ENCODE results near the gene CDK14.

CDK14 gene

DNA sequence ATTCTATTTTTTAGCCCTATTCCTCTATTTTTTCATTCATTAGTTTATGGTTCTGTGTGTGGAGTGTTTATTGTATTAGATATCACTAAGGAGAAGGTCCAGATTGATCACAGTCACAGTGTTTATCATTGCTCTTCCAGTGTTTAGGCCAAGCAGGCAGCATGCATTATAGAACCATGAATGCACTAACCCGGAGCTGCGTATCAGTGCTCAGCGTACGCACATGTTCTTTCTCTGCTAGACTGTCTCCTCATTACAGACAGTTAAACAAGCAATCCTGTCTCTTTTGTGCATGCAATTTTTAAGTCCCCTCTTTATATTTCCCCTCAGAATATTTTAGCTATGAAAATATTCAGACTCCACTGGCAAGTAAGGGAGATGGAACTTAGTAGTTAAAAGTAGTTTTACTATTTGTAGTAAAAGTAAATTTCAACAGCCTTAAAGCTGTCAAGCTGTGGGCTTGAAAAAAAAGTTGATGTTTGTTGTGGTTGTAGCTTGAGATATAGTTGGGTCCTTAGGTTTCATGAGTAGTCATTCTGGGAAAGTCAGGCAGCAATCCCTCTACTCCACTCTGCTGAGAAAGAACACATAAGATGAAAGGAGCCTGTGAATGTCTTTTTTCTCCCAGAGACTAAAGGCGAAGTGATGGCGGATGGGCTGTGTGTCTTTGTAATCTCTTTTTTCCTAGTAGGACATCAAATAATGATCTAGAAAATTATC is 260.4 kb downstream of the CDK14 start:
- no peak for FAIRE-seq

DNA sequence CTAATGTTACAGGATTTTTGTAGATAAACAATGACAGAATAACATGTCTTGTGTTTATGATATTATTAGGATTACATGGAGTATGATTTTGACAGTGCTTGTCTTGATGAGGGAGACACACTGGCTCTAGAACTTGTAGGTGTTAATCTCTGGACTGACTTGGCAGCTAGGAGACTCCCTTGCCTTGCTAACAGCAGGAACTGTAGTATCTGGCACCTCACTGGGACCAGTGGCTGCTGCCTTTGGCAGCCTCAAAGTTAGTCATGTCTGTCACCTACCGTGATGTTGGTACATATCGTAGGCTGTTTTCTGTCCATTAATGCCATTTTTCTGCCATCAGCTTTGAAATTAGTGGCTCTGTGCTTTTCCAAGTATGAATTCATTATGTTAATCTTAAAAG is 261.5 kb downstream of the CDK14 start:
- FAIRE-seq = no peak

DNA sequence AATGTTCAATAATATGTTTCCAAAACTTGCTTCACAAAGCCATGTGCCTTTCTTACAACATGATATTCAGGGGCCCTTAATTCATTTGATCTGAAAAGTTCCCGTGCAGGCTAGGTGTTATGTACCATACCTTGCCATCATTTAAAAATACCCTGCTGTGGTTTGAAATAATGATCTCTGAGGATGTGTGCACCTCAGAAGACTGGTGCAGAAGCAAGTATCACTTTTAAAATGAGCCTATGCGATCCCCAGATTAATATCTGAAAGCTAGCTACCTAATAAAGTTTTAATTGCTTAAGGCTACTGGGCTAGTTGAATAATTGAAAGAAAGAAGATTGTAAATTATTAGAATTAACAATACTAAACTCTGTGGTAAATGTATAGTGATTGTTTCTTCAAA is 262.4 kb downstream of the CDK14 start:
- FAIRE-seq = no peak

DNA sequence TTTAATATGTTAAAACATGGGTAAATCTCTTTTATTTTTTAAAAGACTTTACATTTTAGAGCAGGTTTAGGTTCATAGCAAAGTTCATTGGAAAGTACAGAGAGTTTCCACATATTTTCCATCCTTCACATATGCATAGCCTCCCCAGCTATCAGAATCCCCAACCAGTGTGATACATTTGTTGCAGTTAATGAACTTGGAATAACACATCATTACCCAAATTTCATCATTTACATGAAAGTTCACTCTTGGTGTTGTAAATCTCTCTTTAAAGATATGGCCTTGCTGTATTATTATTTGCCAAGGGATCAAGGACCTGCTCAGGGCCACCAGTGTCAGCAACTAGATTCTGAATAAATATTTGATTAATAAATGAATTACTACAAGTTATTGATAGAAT is 263.4 kb downstream of the CDK14 start:
- no peak for FAIRE-seq

DNA sequence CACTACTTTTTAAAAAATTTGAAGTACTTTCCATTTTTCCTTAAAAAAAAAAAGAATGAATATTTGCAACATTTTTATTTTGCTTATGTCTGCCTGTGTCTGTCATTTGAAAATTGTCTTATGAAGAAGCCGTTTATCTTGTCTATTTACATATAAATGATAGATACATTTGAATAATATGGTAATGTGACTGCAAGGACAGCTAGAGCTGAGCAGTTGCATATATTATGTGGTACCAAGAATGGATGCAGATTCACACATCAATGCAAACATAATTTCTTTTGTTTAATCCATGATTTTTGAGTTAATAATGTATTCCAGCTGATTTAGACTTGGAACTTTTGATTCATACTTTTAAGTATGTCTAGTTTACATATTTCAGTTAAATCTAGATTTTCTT is 268.0 kb downstream of the CDK14 start:
- FAIRE-seq = no peak

DNA sequence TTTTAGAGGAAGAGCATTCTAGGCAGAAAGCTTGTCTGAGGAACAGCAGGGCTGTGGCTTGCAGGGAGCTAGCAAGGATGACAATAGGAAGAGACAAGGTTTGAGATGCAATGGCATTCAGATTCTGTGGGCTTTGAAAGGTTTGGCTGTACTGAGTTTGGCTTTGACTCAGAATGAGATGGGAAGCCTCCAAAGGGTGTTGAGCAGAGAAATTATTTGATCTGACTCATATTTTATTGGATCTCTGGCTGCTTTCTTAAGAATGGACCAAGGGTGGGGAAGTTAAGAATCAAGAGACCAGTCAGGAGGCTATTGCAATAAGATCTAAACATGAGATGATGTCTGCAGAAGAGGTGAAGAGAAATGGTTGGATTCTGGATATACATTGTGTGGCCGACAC is 273.2 kb downstream of the CDK14 start:
- no peak for FAIRE-seq

DNA sequence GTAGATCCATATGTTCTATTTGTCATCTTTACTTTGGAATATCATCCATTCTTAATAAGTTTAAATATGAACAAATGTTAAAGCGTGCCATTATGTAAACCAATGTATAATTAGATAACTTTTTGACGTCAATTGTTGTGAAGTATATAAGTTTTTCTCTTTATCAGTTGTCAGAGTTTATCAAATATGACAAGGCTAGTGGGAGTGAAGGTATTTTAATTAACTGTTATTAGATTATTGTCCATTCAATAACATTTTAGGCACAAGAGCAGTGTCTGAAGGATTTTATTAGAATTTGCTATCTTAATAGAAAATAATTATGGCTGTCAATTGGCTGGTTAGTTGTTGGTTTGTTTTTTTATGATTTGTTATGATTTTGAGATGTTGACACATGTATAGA is 280.6 kb downstream of the CDK14 start:
- FAIRE-seq = no peak

DNA sequence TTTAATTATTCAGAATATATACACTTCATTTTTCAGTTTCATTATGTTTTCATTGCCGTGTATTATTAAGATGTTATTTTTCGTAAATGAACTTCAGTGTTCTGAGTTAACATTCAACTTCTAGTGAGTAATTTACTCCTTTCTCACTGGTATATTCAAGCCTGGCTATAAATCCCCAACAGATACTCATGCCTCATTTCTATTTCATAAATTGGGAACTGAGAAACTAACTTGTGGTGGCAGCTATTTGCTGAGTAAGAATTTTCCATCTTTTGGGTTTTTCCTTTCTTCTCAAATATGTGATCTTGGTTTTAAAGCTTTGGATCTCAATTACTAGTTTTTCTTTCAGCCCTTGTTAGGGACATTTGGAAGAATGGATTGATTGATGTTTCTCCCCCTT is 281.1 kb downstream of the CDK14 start:
- no peak for FAIRE-seq

DNA sequence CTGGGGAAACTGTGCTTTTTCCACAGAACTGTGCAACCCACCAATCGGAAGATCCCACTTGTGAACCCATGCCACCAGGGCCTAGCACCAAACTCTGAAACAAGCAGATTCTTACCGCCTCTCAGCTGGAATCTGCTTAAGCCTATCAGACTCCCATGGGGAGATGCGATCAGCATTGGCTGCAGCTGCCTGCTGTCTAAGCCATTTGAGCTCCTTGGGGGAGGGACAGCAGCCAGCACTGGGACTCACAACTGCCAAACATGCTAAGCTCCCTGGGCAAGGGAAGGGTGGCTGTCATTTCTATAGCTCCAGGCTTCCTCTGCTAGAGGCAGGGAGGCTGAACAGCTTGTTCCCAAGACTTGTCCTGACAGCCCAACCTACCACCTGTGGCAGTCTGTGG is 283.8 kb downstream of the CDK14 start:
- FAIRE-seq = no peak

DNA sequence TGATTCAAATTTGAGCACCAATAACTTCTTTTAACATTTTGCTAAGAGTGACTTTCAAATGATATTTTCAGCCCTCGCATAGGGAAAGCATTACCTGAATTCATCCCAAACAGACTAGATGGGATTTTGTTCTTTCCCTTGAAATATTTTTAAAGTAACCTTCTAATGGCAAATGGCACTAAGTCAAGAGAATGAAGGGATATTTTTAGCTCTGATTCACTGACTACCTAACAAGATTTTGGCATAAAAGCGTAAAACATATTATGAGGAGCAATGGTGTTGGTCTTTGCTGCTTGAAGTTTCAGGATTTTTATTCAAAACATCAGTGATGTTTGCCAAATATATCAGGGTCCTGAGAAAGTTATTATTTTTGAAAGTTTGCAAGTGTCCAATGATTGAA is 290.3 kb downstream of the CDK14 start:
- no peak for FAIRE-seq

DNA sequence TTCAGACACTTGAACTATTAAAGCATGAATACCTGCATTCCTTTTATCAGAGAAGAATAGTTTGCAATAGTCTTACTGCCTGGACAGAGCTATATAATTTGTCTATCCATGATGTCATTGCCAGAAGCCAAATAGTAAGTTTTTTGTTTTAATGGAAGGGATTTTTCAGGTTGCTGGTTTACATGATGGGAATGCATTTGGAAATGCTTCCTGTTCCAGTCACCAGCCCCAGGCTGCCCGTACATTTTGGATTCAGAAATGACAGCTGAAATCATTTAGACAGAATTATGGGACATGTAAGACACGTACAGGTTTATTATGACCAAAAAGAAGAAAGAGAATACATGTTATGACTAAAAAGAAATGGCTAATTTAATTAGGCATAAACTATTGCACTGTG is 293.1 kb downstream of the CDK14 start:
- no peak for FAIRE-seq

DNA sequence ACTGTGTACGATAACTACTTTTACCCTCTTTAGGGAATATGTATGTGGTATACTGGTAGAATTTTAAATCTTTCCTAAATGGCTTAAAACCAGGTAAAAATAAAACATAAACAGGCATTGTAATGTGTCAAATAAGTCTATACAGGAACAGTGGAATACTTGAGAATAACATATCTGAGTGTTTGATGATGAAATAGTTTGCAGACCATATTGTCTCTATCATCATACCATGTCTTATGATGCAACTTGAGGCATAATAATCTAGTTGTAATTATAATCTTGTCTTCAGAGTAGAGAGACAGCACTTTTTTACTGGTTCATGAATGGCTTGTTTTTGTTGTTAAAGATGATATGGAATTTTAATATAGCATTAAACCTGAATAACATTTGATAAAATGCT is 293.5 kb downstream of the CDK14 start:
- no peak for FAIRE-seq

DNA sequence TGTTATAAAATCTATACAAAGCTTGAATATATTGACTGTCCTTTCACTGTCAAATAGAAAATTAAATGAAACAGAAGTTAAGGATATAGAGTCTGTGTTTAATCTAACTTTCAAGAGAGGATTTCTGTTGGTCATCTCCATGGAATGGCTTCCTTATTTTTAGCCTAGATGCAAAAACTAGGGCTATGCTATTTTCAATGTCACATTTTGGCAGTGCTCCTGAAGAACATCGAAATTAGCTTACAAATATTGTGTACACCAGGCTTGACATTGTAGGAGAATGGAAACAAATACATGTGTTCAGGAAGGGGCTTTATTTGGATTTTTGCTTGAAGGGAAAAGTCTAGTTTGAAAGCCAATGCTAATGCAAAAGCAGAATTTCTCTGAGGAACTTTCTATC is 295.4 kb downstream of the CDK14 start:
- no peak for FAIRE-seq

DNA sequence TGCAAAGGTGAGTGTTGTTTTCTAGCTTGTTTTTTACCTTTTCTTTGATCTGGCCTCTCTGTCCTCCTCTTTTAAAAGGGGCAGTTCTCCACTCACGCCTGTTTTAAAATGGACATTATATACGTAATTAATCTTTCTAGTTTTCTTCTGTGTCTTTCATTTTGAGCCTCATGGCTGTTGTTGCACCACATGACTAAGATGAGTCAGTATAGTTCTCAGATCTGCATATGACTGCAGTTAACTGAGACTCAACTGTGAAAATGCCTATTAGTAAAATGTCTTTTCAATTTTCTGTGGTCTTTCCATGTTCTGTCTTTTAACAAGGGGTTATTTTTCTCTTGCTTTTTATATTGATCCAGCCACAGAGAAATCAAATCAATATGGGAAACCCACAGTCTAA is 296.1 kb downstream of the CDK14 start:
- no peak for FAIRE-seq

DNA sequence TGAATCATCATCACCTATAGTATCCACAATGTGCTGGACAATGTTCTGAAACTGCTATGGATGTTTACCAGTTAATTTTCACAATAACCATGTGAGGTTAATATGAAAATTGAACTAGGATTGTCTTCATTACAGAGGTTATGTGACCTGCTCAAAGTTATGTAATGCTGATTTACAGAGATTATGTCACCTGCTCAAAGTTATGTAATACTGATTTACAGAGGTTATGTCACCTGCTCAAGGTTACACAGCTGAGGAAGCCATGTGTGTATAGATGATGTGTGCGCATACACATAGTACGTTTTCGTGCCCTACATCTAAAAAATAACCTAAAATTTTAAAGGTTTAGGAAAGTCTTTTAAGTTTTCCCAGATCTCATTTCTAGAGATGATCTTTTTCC is 298.0 kb downstream of the CDK14 start:
- no peak for FAIRE-seq

DNA sequence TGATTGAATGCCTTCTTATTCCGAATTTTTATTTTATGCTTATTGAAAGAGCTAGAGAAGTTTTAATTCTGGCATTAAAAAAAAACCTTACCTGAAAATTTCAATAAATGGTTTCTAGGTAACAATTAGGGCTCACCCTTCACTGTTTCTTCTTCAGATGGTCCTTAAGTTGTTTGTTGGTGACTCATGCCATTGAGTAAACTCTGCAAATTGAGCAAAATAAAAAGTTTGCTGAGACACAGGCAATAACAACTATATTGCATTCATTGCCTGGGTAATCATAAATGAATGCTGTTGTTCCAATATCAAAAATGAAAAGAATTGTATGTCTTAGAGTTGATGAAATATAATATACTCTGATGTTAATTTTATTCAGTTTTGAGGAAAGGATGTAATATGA is 300.3 kb downstream of the CDK14 start:
- no peak for FAIRE-seq

DNA sequence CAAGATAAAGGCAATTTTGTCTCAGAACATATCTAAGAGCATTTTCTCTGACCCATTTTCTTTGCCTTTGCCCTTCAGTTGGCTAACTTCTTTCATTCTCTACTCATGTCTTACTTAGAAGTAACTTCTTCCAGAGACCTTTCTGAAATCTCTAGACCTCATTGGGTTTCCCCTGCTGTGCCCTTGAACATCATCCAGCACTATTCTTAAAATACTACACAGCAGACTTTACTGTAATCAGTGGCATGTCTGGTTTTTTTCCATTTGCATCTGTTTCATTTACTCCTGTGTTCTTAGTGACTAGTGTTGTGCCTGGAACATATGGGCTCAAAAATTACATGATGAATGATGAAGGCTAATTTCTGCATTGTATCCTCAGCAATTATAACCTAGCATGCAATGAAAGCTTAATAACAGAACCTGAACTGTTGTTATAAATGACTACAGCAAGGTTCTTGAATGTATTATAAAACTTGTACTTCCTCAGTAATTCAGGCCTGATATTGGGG is 301.9 kb downstream of the CDK14 start:
- no peak for FAIRE-seq

DNA sequence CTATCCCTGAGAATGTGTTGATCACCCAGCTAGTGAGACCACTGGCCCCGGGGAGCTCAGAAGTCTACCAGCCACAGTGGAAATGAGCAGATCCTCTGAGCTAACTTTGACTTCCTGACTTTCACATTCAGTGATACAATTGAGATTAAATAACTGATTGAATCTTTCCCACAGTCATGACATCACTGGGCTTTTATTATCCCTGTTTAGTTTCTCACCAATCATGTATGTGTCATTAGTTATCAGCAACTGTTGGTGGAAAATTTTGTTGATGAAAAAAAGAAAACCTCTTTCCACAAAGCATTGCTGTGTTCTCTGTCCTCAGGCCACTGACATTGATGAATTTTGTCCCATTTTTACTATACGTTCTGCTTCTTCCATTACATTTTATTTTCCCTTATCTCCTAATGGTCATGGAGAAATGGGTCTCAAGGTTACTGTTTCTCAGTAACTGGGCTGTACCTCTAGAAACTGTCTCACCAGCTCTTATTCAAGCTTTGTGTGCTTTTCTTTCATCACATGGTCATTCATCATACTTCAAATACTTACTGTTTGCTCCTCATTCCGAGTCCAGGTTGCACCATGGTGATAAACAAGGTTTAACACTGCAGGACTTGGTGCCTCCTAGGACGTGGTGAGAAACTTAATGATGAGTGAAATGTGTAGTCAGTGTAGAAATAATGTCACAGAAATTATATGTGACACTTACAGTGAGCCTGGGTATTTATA is 304.7 kb downstream of the CDK14 start:
- no peak for FAIRE-seq

DNA sequence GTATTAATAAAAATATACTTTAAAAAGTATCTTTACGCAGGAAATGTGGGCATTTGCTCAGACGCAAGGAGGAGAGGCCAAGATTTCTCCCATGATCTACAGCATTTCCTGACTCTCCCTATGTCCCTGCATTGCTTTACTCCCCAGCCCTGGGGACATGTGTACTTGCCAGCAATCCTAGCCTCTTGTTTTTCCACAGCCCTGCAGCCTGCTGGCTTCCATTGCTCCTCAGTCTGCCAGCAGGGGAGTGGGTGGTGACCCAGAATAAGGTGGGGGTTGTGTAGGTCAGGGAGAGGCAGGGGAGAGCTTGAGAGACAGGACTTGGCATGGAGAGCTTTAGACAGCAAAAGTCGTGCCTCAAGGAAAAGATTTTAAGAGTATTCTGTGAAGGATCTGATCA is 307.7 kb downstream of the CDK14 start:
- no peak for FAIRE-seq

DNA sequence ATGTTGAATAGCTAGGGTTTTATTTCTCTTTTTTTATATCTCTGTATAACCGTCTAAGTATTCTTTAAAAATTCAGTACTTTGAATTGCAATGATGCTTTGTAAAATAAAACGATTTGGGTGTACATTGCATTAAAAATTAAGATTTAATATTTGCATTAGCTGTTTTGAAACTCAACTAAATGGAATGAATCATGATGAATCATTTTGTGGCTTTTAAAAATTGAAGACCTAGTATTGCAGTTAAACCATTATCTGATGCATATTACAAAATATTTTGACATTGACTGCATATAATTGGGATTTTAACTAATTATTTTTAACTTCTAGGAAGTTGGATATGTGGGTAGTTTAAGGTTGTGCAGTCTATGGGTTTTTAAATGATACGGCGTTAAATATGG is 314.0 kb downstream of the CDK14 start:
- FAIRE-seq = no peak

DNA sequence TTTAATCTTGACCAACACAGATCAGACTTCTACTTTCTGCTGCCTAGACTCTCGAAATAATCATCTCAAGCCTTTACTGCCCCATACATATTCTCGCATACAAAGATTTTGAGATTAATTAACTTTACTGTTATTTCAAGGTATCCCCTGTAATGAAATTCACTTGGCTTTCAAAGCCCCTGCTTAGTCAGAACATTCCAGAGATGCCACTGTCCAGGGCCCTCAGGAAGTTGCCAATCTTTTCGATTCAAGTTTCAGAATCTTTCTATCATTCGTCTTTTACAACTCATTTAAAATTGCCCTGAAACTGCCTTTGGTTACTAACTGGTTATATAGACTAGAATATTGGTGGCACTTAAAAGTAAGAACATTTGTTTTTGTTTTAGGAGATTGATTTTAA is 320.2 kb downstream of the CDK14 start:
- FAIRE-seq = no peak

DNA sequence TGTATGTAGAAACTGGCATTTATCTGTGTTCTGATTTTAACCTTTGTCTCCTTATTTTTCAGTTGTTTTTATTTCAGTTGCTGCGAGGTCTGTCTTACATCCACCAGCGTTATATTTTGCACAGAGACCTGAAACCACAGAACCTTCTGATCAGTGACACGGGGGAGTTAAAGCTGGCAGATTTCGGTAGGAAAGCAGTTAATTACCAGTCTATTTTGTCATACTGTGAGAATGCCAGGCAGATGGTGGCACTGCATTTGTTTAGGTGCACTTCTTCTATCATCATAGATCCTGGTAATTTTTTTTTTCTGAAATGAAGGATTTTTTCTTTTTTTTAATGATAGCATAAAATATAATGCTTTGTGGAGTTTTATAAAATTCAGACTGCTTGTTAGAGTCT is 321.4 kb downstream of the CDK14 start:
- peak; percentile 47 for FAIRE-seq

DNA sequence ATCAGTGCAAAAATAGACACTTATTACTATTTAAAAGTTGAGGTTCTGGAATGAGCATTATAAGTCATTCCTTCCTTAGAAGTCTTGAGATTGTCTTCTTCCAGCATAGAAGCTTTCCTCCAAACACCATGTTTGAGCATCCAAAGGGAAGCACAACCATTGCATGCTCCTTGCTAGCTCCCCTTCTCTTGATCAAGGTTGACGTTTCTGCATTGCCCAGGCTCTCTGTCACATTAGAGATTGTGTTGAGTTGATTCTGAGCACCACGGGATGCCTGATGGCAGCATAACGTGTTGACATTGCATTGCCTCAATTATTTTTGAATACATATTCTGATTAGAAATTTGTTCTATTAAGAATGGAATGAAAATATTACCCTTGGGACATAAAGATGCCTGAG is 322.2 kb downstream of the CDK14 start:
- FAIRE-seq = no peak

DNA sequence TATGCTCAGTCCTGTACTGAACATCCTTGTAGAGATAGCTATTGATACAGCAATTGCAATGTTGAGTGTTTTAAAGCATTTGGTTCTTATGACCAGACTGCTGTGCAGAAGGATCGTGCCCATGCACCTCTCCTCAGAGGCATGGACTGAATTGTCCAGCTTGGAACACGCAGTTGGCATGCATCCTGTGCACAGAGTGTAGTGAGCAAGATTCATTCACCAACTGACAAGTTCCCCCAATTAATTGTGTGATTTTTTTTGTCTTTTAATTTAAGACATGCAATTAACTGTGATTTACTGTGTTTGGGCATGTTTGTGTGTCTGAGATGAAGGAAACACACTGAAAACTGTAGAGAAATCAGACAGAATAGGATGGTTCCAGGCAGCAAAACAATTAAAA is 323.7 kb downstream of the CDK14 start:
- FAIRE-seq = no peak

DNA sequence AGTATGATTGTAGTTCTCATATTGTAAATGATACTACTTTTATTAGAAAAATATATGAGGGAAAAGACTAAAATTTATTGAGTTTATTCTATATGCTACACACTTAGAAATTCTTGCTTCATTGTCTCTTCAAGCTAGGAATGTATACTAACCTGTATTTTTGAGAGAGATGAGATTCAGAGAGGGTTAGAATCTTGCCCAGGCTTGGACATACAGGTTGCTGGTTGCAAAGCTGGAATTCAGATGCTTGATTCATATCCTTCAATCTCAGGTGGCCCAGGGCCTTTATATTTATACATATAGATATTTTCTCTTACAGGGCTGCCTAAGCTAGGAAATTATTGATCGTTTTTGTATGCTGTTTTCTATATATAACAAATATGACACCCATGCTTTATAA is 324.2 kb downstream of the CDK14 start:
- no peak for FAIRE-seq
